Liver (tissue), 9 donors: Measurements from ENCODE around the gene PRMT5. TPM values are rescaled to one million over a fixed set of nuclear protein-coding genes. Genes with fewer than 3 reads are reported as not detected.

ENCODE experiments used
- DNase-seq: peaks from one replicate; pipeline ENCODE4 v3.0.0-alpha.2; 2017; ENCODE audit warnings: low spot score
- H3K27ac ChIP-seq, 2 donors: one replicate each; pipeline ENCODE4 v1.7.0; 2013; ENCODE audit warnings: inconsistent platforms in 2 of 2, low read length in 2 of 2, control low read depth in 1 of 2, low read depth in 1 of 2, mild to moderate bottlenecking in 1 of 2
- H3K27me3 ChIP-seq, 4 donors: one replicate each; pipeline versions ENCODE4 v1.6.1 to v1.7.0; 2013; ENCODE audit warnings: low read length in 3 of 4, inconsistent platforms in 1 of 4, mild to moderate bottlenecking in 1 of 4, moderate library complexity in 1 of 4; ENCODE audit not compliant: control insufficient read depth in 4 of 4, insufficient read depth in 4 of 4
- H3K36me3 ChIP-seq, 4 donors: one replicate each; pipeline versions ENCODE4 v1.6.1 to v1.7.0; 2013; ENCODE audit warnings: low read length in 3 of 4, mild to moderate bottlenecking in 3 of 4, low read depth in 1 of 4, moderate library complexity in 1 of 4; ENCODE audit not compliant: control insufficient read depth in 4 of 4, insufficient read depth in 3 of 4
- H3K4me1 ChIP-seq, 4 donors: one replicate each; pipeline versions ENCODE4 v1.6.1 to v1.7.0; 2013; ENCODE audit warnings: low read length in 3 of 4, mild to moderate bottlenecking in 3 of 4, moderate library complexity in 1 of 4; ENCODE audit not compliant: control insufficient read depth in 4 of 4, insufficient read depth in 4 of 4
- H3K4me3 ChIP-seq, 3 donors: one replicate each; pipeline versions ENCODE4 v1.6.1 to v1.7.0; 2013; ENCODE audit warnings: low read length in 3 of 3, control low read depth in 1 of 3, low read depth in 1 of 3, mild to moderate bottlenecking in 1 of 3
- H3K9ac ChIP-seq, 2 donors: one replicate each; pipeline ENCODE4 v1.7.0; 2013; ENCODE audit warnings: low read length in 2 of 2, mild to moderate bottlenecking in 2 of 2, moderate library complexity in 2 of 2, control low read depth in 1 of 2, low read depth in 1 of 2
- H3K9me3 ChIP-seq, 4 donors: one replicate each; pipeline versions ENCODE4 v1.6.1 to v1.7.0; 2013; ENCODE audit warnings: low read length in 3 of 4; ENCODE audit not compliant: control insufficient read depth in 4 of 4
- ATF3 ChIP-seq: IDR thresholded peaks from 2 replicates; pipeline ENCODE4 v1.6.1; 2016; ENCODE audit warnings: antibody characterized with exemption
- CTCF ChIP-seq: fragments of 150-350 bp; IDR thresholded peaks from 2 replicates; pipeline ENCODE4 v1.5.1; 2017; ENCODE audit warnings: improper control_type of control experiment, low read depth, low read length; ENCODE audit not compliant: missing input control
- EGR1 ChIP-seq, 2 donors: IDR thresholded peaks; 2 replicates each; pipeline ENCODE4 v1.6.1; 2016 to 2018; ENCODE audit warnings: antibody characterized with exemption in 2 of 2, low read depth in 2 of 2
- FOXA1 ChIP-seq: IDR thresholded peaks from 2 replicates; pipeline ENCODE4 v1.6.1; 2016; ENCODE audit warnings: antibody characterized with exemption
- FOXA2 ChIP-seq: IDR thresholded peaks from 2 replicates; pipeline ENCODE4 v1.6.1; 2016; ENCODE audit warnings: antibody characterized with exemption
- GABPA ChIP-seq, 2 donors: IDR thresholded peaks in 1 of 2; conservative IDR thresholded peaks in 1 of 2; 2 replicates each; pipeline ENCODE4 v1.6.1; 2016; ENCODE audit warnings: antibody characterized with exemption in 2 of 2, mild to moderate bottlenecking in 1 of 2, moderate library complexity in 1 of 2
- HNF4A ChIP-seq, 2 donors: conservative IDR thresholded peaks; 2 replicates each; pipeline ENCODE4 v1.6.1; 2016; ENCODE audit warnings: antibody characterized with exemption in 2 of 2, mild to moderate bottlenecking in 2 of 2
- HNF4G ChIP-seq: IDR thresholded peaks from 2 replicates; pipeline ENCODE4 v1.6.1; 2016; ENCODE audit warnings: antibody characterized with exemption
- JUND ChIP-seq, 2 donors: IDR thresholded peaks; 2 replicates each; pipeline ENCODE4 v1.6.1; 2016; ENCODE audit warnings: antibody characterized with exemption in 2 of 2
- MAX ChIP-seq: IDR thresholded peaks from 2 replicates; pipeline ENCODE4 v1.6.1; 2016; ENCODE audit warnings: antibody characterized with exemption
- NR2F2 ChIP-seq: IDR thresholded peaks from 2 replicates; pipeline ENCODE4 v1.6.1; 2016; ENCODE audit warnings: antibody characterized with exemption
- RAD21 ChIP-seq, 2 donors: IDR thresholded peaks; 2 replicates each; pipeline ENCODE4 v1.6.1; 2016; ENCODE audit warnings: antibody characterized with exemption in 2 of 2, mild to moderate bottlenecking in 2 of 2
- REST ChIP-seq: IDR thresholded peaks from 2 replicates; pipeline ENCODE4 v1.6.1; 2016; ENCODE audit warnings: antibody characterized with exemption, mild to moderate bottlenecking
- RXRA ChIP-seq, 2 donors: IDR thresholded peaks; 2 replicates each; pipeline ENCODE4 v1.6.1; 2017 to 2018; ENCODE audit warnings: antibody characterized with exemption in 2 of 2, mild to moderate bottlenecking in 1 of 2
- SP1 ChIP-seq: IDR thresholded peaks from 2 replicates; pipeline ENCODE4 v1.6.1; 2018; ENCODE audit warnings: antibody characterized with exemption, mild to moderate bottlenecking
- TAF1 ChIP-seq: conservative IDR thresholded peaks from 2 replicates; pipeline ENCODE4 v1.6.1; 2016; ENCODE audit warnings: antibody characterized with exemption, mild to moderate bottlenecking
- YY1 ChIP-seq: IDR thresholded peaks from 2 replicates; pipeline ENCODE4 v1.6.1; 2016; ENCODE audit warnings: antibody characterized with exemption, mild to moderate bottlenecking
- ZBTB33 ChIP-seq: IDR thresholded peaks from 2 replicates; pipeline ENCODE4 v1.6.1; 2016; ENCODE audit warnings: antibody characterized with exemption
- WGBS: extraction: QIAGEN DNeasy Blood & Tissue Kit; methylation state at CpG from one replicate; pipeline ENCODE4 v1.1.7; 2013; 5-methylcytosine and 5-hydroxymethylcytosine counted together
- polyA plus RNA-seq, 2 donors: library from polyadenylated mRNA; stranded (reverse) in 1 of 2; unstranded in 1 of 2; fragments of 200-250 nt in 1 of 2; fragments of >200 nt in 1 of 2; fragmentation: Nextera tagmentation in 1 of 2; extraction: Ambion mirVana in 1 of 2; gene quantifications; one replicate each; pipeline versions ENCODE4 v1.2.1 to v1.2.3, GENCODE V29; 2013 to 2015
- total RNA-seq, 2 donors: library from RNA; depleted of rRNA; stranded (reverse); fragments of >200 nt; gene quantifications; one replicate each; pipeline ENCODE4 v1.2.3, GENCODE V29; 2014
- donor health status: healthy.
- donor health status: healthy.
- donor health status: healthy.
- donor health status: healthy.
- donor health status: healthy.

PRMT5 gene
- total and polyA plus RNA-seq, 4 donors = 14.1 to 28.2 (median 26.8) TPM

- 78% methylated on average over 8 of the region's 8 CpGs for WGBS
- no peak overlapping the region for H3K9ac ChIP-seq
- TF ChIP-seq YY1 (no peak), JUND (IDR thresholded peaks at IDR 0.05) (no peak), NR2F2 (no peak), MAX (no peak), ATF3 (no peak), REST (no peak), GABPA (IDR thresholded peaks at IDR 0.05 in 1 of 2, conservative IDR thresholded peaks at IDR 0.05 in 1 of 2) (no peak), RXRA (IDR thresholded peaks at IDR 0.05) (no peak), HNF4A (conservative IDR thresholded peaks at IDR 0.05) (no peak), ZBTB33 (no peak), TAF1 (no peak), HNF4G (no peak), FOXA2 (no peak), FOXA1 (no peak), RAD21 (IDR thresholded peaks at IDR 0.05) (no peak), CTCF (no peak), EGR1 (IDR thresholded peaks at IDR 0.05; ENCODE audit: low read depth in 2 of 2) (no peak), SP1 (no peak)
- H3K4me3 ChIP-seq = no peak overlapping the region
- H3K4me1 ChIP-seq = peaks cover 0 to 7% (median 6%) of the 10 kb centered on the region in 4 donors
- no peaks in the 10 kb centered on the region for H3K27me3 ChIP-seq
- no peaks in the 10 kb centered on the region for H3K9me3 ChIP-seq
- no peak overlapping the region for H3K27ac ChIP-seq
- H3K36me3 ChIP-seq = peaks cover 5 to 25% (median 20%) of the 10 kb centered on the region in 4 donors
- no peak for DNase-seq
Measured at GRCh38 chr14:22898302-22899090, 30.7 kb downstream of the PRMT5 start.
